ENCODE data around the gene MS4A6E. TPM values are rescaled to one million over a fixed set of nuclear protein-coding genes. Genes with fewer than 3 reads are reported as not detected.

The MS4A6E gene
- total RNA-seq, 4 donors from 2014 or later = not detected

GRCh38 chr11:60345489-60345888 is 18.4 kb downstream of the MS4A6E start:
- no peak for DNase-seq
- no peaks in the 10 kb centered on the region for H3K36me3 ChIP-seq
- no peak overlapping the region for H3K27ac ChIP-seq
- no peaks in the 10 kb centered on the region for H3K27me3 ChIP-seq
- no peak overlapping the region for H3K4me3 ChIP-seq
- intact Hi-C loops (cut with DNase I) = no loop called here
- no peaks in the 10 kb centered on the region for H3K4me1 ChIP-seq
- H3K9me3 ChIP-seq = no peaks in the 10 kb centered on the region
- TF ChIP-seq POLR2A (IDR thresholded peaks at IDR 0.05) (no peak), CTCF (IDR thresholded peaks at IDR 0.05) (peak in 1 of 6 experiments; percentile 12)

GRCh38 chr11:60347084-60347797 is 20.2 kb downstream of the MS4A6E start:
- Histone ChIP-seq H3K27me3 (no peaks in the 10 kb centered on the region), H3K27ac (no peak overlapping the region), H3K4me3 (no peak overlapping the region), H3K36me3 (no peaks in the 10 kb centered on the region), H3K9me3 (no peaks in the 10 kb centered on the region), H3K4me1 (no peaks in the 10 kb centered on the region)
- intact Hi-C loops (cut with DNase I) = no loop called here
- WGBS, 2 donors = 71 to 93% methylated on average over 2 of the region's 2 CpGs
- no peak for DNase-seq
- TF ChIP-seq CTCF (IDR thresholded peaks at IDR 0.05) = no peak
- TF ChIP-seq POLR2A (IDR thresholded peaks at IDR 0.05) = no peak

- Histone ChIP-seq H3K4me1 (no peaks in the 10 kb centered on the region), H3K27ac (no peak overlapping the region), H3K9me3 (no peaks in the 10 kb centered on the region), H3K4me3 (no peak overlapping the region), H3K36me3 (no peaks in the 10 kb centered on the region), H3K27me3 (no peaks in the 10 kb centered on the region)
- intact Hi-C loops (cut with DNase I) = no loop called here
- 58 to 76% methylated on average over 2 of the region's 2 CpGs for WGBS, 2 donors
- no peak for DNase-seq
- TF ChIP-seq CTCF (IDR thresholded peaks at IDR 0.05) = no peak
- no peak for TF ChIP-seq POLR2A (IDR thresholded peaks at IDR 0.05)
These were observed 21.1 kb downstream of the MS4A6E start for GRCh38 chr11:60348116-60348515.

- intact Hi-C loops (cut with DNase I) = no loop called here
These were observed 22.9 kb downstream of the MS4A6E start for GRCh38 chr11:60349990-60350389.

GRCh38 chr11:60357771-60358170 is 30.7 kb downstream of the MS4A6E start:
- Histone ChIP-seq H3K9me3 (no peaks in the 10 kb centered on the region), H3K4me3 (no peak overlapping the region), H3K27me3 (no peaks in the 10 kb centered on the region), H3K27ac (no peak overlapping the region), H3K36me3 (no peaks in the 10 kb centered on the region), H3K4me1 (no peaks in the 10 kb centered on the region)
- intact Hi-C loops (cut with DNase I) = no loop called here
- WGBS, 2 donors = 17% methylated on average over 2 of the region's 2 CpGs
- no peak for DNase-seq
- TF ChIP-seq CTCF (IDR thresholded peaks at IDR 0.05) (no peak), POLR2A (IDR thresholded peaks at IDR 0.05) (no peak)

More at GRCh38 chr11:60349990-60350389, 22.9 kb downstream of the MS4A6E start:
- 69 to 88% methylated on average over 1 of the region's 1 CpG for WGBS, 2 donors
- no peak for DNase-seq
- no peak overlapping the region for H3K4me3 ChIP-seq
- H3K36me3 ChIP-seq = no peaks in the 10 kb centered on the region
- no peaks in the 10 kb centered on the region for H3K9me3 ChIP-seq
- no peaks in the 10 kb centered on the region for H3K27me3 ChIP-seq
- no peaks in the 10 kb centered on the region for H3K4me1 ChIP-seq
- no peak overlapping the region for H3K27ac ChIP-seq
- no peak for TF ChIP-seq POLR2A (IDR thresholded peaks at IDR 0.05)
- TF ChIP-seq CTCF (IDR thresholded peaks at IDR 0.05) = no peak
